HG02588 (cell line): ENCODE data around the gene PFAS.
"Not testable (repeated sequence)": the region's sequence is repeated elsewhere in the genome, so short reads cannot be mapped to it uniquely, and the experiment has no call there.

Experiments used
- ATAC-seq: cut with Tn5 transposase; IDR thresholded peaks from one replicate; pipeline ENCODE4 v1.9.1; 2021; ENCODE audit warnings: mild to moderate bottlenecking, moderate library complexity; ENCODE audit not compliant: unreplicated experiment

The PFAS gene

GRCh38 chr17:8248751-8249607 is at the start of gene PFAS:
PFAS (plus strand) TSS chr17:8249289; CDS start chr17:8253938, 4,649 bp downstream.
- peak; percentile 48 for ATAC-seq

- ATAC-seq: no peak
These were observed 44.1 kb upstream of the PFAS start for GRCh38 chr17:8204761-8205555.

GRCh38 chr17:8206536-8206935 is 42.6 kb upstream of the PFAS start:
- no peak for ATAC-seq

GRCh38 chr17:8209907-8210760 is 39.0 kb upstream of the PFAS start, which contains the start of gene AURKB:
AURKB (minus strand) TSS chr17:8210575; CDS start chr17:8210224, 351 bp downstream.
- peak; percentile 87 for ATAC-seq

GRCh38 chr17:8210761-8211458 is 38.2 kb upstream of the PFAS start:
- ATAC-seq: no peak

- ATAC-seq: no peak
These were observed 36.5 kb upstream of the PFAS start for GRCh38 chr17:8212312-8213180.

GRCh38 chr17:8214000-8214399 is 35.1 kb upstream of the PFAS start:
- not testable (repeated sequence) for ATAC-seq

- ATAC-seq: no peak
These were observed 28.1 kb upstream of the PFAS start for GRCh38 chr17:8220783-8221662.

GRCh38 chr17:8221663-8222379 is 27.3 kb upstream of the PFAS start:
- ATAC-seq: peak; percentile 37

- no peak for ATAC-seq
These were observed 26.8 kb upstream of the PFAS start for GRCh38 chr17:8222380-8222629.

GRCh38 chr17:8222630-8223355 is 26.3 kb upstream of the PFAS start:
- peak; percentile 29 for ATAC-seq

GRCh38 chr17:8223356-8224126 is 25.5 kb upstream of the PFAS start:
- ATAC-seq: no peak

- ATAC-seq: no peak
These were observed 23.9 kb upstream of the PFAS start for GRCh38 chr17:8224891-8225812.

GRCh38 chr17:8225813-8226535 is 23.1 kb upstream of the PFAS start:
- no peak for ATAC-seq
